GM18519 (cell line): ENCODE results near the gene MBD5.
"Not testable (repeated sequence)": the region's sequence is repeated elsewhere in the genome, so short reads cannot be mapped to it uniquely, and the experiment has no call there.

Source experiments
- ATAC-seq: cut with Tn5 transposase; IDR thresholded peaks from one replicate; pipeline ENCODE4 v1.9.1; 2021; ENCODE audit warnings: mild to moderate bottlenecking, moderate library complexity; ENCODE audit not compliant: unreplicated experiment, low FRiP score

Gene MBD5

DNA sequence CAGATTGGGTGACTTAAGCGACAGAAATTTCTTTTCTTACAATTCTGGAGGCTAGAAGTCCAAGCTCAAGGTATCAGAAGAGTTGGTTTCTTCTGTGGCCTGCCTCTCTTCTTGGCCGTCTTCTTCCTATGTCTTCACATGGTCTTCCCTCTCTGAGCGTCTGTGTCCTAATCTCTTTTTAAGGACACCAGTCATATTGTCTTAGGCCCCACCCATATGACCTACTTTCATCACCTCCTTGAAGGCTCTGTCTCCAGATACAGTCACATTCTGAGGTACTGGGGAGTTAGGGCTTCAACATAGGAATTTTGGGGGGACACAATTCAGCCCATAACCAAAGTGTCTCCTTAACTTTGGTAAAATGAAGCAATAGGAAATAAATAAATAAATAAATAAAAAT, 512.8 kb downstream of the MBD5 start:
- no peak for ATAC-seq

DNA sequence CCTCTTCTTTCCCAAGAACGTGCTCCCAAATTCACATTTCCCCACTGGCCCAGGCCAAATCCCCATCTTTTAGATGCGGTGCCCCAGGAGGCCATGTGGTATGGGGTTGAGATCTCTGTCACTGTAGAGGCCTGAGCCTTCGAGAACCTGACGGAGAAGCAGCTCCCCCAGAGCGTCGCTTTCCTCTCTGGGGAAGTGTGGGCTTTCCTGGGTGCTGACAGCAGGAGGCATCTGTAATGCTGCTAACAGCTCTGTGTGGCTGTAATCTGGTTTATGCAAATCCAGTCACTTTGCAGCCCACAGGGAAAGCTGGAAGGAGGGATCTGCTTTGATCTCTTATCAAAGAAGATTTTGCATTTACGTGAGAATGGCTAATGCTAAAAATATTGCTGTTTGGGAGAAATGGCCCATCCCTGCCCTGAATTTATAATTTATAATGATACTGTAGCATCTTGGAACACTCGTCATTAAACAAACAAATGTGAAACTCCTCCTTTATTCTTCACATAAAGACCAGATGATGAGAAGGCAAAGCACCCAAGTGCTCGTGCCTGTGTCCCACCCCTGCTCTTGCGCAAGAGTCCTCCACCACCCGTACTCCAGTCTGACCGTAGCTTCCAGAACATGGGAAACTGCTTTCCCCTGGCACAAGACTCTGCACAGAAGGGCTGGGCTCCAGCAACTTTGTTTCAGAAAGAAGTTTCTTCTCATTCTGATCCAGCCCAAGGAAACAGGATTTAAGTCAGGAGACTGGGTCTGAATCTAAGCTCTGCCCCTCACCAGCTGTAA, 513.7 kb downstream of the MBD5 start:
- ATAC-seq, result no peak

DNA sequence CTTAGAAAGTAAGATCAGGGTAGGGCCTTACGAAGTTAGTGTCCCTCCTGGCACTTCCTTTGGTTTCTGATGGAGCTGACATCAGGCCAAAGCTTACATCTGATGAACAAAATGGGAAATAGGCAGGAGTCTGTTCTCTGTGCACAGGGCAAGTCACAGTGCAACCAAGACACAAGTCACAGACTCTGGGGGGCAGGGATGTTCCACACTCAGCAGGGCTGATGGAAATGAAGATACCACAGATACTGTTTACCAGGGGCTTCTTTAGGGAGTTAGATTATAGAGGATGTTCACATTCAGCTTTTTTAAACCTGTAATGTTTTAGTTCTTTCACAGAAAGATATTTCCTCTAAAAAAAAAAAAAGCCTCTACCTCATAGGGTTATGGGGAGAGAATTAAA, 517.5 kb downstream of the MBD5 start:
- no peak for ATAC-seq

DNA sequence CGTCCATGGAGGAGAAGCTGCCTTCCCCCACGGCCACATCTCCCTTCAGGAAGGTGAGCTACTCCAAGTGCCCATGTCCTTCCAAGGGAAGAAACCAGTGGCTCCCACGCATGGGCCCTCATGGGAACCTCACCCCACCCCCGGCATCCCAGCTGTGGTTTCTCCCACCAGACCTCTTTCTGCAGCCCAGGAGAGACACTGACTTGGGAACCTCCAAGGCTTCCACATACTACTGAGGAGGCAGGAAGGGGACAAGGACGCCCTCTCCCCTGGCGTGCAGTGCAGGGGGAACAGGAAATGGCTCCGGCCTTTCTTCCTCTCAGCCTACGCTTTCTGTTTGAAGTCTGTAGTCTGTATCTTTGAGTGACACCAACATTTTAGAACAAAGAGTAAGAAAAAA, 519.1 kb downstream of the MBD5 start:
- peak; percentile 79 for ATAC-seq

DNA sequence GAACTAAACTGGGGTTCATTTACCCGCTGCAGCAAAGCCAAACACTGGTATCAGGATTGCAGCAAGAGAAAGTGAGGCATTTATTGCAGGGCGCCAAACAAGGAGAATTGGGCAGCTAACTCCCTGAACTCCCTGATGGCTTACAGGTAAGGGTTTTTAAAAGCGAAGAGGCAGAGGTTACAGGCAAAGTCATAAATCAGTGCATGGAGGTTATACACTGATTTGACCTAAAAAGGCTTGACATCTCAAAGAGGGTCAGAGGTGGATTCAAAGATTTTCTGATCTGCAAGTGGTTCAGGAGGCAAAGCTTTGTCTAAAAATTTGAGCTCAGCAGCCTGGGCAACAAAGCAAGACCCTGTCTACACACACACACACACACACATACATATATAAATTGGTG, 520.9 kb downstream of the MBD5 start:
- no peak for ATAC-seq

DNA sequence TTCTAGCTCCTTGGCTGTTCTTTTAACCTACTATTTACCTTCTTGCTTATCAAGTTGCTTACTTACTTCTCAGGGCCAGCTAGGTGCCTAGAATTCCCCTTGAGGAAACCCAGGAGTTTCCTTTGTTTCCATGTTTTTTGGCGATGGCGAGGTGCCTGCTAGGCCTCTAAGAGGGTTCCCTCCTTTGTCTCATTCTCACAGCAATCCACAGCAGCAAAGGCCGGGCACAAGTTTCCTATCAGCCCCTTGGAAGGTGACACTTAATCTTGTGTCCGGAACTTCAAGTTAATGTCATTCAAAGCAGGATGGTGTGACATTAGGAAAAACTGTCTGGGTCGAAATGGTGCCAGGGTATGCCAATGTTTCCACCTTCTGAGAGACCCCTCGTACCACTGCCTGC, 521.7 kb downstream of the MBD5 start:
- no peak for ATAC-seq

DNA sequence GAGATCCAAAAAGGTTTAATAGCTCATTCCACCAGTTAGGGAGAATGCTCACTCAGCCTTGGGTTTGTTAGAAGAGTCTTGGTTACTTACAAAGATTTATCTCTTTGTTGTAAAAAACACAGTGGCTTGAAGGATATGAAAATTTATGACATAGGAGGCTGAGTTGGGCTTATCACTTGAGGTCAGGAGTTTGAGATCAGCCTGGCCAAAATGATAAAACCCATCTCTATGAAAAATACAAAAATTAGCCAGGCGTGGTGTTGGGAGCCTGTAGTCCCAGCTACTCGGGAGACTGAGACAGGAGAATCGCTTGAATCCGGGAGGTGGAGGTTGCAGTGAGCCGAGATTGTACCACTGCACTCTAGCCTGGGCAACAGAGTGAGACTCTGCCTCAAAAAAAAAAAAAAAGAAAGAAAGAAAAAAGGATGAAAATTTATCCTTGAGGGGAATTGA, 522.2 kb downstream of the MBD5 start:
- ATAC-seq, result not testable (repeated sequence)

DNA sequence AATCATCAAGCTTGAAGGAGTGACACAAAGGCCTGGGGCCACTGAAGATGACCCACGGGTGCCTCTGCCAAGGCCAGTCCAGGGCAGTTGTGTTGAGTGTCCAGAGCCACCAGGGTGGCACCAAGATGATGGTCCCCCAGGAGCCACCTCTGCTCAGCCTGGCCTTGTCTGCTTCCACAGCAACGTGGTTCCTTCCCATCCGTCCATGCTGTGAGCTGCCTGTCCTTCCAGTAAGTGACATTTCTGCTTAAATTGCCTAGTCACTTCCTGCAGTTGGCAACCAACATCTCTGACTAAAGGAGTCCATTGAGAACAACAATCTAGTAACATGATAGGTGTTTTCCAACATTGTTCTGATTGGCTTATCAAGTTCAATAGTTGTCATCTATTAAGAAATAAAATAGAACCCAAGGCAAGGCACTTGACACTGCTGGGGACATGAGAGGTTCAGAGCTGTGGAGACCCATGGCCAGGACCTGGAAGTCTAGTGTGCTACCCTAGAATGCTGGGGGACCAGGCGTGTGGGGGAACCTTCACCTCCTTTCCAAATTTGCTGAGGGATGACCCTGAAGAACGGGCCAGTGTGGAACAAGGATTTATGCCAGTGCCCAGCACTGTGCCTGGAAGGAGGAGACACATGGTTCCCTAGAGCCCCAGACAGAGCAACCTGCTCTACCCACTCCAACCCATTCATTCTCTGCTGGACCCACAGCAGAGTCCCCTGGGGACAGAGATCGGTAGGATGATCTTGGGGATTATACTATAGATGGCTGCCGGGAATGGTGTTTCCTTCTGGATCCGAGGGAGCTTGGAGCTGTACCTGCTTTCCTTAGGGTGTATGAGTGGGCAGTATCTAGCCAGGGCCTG, 524.7 kb downstream of the MBD5 start:
- no peak for ATAC-seq

DNA sequence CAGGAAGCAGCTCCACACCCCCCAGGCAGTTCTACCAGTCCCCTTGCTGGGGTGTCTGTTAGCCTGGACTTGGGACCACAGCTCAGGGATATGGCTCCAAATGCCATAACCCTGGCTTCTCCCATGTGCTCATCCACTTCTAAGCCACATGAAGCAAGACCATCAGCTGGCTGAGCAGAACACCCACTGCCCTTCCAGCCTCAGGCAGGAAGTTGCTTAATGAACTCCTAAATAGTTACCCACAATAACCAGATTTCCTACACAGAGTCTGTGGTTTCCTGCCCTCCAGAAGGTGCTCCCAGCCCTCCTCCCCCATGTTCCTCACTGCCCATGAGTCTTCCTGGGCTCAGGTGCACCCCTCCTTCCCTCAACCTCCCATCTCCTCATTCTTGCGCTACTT, 525.4 kb downstream of the MBD5 start:
- no peak for ATAC-seq

DNA sequence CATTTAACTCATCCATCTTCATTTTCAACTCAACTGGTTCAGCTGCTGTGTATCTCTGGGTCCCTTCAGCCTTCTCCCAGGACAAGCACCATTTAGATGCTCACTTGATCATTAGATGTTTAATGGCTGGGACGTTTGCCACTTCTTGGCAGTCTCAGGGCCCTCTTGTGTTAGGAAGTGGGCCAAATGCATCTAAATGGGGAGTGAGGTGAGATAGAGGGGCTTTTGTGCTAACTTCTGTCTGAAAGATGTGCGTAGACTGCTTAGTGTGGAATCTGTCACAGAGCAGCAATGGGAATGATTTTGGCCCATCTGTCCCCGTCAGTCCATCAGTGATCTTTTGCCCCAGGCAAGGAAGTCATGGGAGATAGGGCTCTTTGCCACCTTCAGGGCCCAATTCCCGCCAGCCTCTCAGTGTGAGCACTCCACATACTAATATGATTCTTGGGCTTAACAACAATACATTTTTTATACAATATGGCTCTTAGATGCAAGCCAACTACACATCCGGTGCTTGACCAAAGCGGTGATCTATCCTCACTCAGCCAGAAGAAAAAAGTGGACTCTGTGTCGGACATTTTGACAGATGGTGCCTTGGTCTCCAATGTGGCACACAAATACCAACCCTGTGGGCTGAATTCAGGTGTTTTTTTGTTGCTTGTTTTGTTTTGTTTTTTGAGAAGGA, 528.0 kb downstream of the MBD5 start:
- no peak for ATAC-seq

DNA sequence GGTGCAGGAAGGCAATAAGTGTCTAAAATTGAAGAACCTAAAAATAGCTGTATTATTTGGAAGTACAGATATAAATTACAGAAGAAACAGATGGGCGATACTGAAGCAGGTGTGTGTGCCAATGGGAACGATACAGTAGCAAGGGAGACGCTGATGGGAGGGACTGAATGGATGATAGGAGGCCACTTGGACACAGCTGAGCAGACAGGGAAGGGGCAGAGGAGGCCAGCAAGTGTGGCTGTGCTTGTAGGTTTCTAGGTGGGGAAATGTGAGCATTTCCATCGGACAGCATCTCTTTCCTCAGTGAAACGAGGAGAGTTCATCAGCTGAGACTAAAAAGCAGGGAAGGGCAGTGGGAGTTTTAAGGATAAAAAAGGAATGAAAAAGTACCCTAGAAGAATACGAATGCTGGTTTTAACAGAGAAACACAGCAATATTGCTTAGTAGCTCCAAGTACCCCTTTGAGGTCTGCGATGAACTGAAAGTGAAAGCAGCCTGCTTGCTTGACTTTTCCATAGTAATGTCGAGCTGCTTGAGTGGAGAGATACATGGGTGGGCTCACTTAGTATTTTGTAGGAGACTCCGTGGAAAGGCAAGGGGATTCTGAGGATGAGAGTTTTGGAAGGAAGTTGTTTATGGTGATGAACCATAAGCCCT, 531.9 kb downstream of the MBD5 start:
- no peak for ATAC-seq

DNA sequence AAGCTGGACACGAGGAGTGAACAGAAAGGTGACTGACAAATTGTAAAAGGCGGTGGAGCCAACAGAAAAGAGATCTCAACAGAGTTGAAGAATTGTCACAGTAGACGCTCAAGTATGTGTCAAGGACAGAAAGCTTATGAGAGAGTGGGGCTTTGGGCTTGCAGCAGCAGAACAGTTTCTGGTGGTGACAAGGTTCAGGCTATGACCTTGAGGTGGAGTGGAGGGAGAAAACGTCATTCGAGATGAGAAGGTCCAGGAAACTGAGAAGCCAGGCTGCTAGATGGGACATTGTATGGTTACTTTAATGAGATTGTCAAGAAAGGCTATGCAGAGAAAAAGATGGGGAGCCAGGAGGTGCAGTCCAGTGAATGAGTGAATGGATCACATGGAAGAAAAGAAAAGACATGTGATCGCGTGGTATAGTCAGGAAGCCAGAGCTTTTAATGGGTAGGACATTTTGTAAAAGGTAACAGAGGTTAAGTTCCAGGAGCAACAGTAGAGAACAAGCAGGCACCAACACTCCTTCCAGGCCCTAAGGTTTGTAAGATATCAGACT, 532.5 kb downstream of the MBD5 start:
- ATAC-seq, result no peak

DNA sequence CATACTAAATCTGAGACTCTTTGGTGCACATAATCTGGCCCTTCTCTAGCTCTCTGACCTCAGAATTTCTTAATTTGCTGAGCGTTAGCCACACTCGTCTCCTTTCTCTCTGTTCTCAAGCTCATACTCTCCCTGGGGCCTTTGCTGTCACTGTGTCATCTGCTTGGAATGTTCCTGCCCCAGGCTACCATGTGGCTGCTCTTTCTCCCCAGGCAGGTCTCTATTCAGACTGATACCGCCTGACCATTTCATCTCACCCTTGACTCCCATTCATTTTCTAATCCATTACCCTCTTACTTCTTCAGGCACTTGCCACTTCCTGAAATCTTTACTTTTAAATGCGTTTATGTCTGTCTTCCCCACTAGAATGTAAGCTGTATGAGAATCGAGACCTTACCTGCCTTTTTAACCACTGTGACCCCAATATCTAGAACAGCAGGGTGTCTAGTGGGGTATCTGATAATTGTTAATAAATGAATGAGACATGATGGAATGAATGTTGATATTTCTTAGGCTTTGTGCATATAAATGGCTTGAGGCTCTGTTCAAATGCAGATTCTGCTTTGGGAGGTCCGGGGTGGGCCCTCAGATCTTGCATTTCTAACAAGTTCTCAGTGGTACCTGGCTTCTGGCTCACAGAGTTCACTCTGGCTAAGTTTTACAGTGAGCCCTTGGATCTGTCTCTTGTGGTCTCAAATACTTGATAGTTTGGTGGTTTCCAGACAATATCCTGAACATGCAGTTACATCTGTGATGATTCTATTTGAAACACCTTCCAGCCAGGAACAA, 533.8 kb downstream of the MBD5 start:
- no peak for ATAC-seq

DNA sequence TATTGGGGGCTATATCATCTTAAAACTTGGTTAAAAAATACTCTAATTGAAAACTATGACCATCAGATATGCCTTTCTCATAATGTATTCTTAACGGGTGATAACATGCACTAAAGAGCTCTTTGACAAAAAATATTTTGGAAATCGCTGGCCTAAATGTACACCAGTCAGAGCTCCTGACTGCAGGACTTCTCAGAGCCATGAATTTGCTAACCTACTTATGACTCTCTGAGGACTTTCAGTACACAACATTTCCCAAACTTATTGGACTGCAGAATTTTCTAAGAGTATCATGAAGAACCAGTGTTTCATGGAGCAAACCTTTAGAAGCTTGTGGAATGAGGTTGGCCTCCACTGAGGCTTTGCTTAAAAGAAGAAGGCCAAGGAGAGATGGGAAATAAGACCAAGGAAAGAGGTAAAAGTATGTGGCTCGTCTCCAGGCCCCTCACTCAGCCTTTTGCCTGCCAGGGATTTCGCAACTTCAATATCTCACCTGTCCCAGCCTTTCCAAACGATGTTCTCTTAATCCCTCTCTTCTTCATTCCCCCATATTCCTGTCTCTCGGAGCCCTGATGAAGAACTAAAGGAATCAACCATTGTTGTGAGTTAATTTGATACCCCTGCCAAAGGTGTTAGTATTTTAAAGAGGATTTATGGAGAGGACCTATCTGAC, 534.9 kb downstream of the MBD5 start:
- no peak for ATAC-seq

DNA sequence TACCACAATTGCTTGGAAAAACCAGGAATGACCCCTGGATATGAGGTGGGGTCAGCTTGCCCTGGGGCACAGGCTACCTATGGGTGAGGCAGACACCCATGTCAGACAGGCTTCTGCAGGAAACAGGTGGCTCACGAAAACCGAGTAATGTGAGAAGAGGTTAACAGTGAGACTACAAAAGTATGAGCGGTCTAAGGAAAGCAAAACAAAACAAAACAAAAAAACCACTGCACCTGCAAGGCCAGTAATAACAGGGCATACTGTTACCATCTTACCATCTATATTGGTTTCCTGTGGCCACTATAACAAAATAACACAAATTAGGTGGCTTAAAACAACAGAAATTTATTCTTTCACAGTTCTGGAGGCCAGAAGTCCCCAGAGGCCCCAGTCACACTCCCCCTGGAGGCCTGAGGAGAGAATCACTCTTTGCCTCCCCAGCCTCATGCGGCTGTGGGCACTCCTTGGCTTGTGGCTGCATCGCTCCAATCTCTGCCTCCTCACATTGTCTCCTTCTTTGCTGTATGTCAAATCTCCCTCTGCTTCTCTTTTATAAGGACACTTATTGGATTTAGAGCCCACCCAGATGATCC, 537.0 kb downstream of the MBD5 start:
- no peak for ATAC-seq

DNA sequence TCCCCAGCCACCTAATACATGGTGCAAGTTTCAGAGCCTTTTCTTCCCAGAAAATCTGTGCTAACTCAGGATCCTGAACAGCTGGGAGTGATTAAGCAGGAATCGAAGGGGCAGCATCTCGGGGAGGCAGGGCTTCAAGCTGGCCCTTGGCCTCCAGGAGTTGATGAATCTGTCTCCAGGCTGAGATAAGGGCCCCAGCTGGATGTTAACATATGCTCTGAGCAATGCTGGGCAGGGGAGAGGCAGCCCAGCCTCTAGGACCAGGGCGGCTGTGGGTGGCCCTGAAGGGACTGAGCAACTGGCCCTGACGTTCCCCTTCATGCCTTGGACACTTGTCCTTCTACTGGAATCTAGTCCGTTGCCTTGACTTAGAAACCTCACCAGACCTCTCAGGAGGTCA, 539.6 kb downstream of the MBD5 start:
- ATAC-seq, result no peak

DNA sequence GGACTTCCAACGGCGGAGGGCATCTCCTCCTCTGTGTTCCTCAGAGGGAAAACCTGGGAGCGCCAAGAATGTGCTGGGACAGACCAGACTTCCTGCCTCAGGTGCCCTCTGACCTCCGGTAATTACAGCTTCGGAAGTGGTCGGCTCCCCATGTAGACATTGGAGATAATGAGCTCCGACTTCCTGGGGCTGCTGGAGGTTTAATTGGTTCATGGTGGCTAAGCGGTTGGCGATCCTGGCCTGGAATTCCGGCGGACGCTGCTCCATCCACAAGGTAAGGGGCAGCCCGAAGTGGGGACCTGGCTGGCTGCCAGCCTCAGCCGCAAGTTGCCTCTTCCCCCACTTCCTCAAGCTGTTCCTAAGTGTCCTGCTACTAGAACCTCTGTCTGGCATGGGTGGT, 540.5 kb downstream of the MBD5 start:
- no peak for ATAC-seq

DNA sequence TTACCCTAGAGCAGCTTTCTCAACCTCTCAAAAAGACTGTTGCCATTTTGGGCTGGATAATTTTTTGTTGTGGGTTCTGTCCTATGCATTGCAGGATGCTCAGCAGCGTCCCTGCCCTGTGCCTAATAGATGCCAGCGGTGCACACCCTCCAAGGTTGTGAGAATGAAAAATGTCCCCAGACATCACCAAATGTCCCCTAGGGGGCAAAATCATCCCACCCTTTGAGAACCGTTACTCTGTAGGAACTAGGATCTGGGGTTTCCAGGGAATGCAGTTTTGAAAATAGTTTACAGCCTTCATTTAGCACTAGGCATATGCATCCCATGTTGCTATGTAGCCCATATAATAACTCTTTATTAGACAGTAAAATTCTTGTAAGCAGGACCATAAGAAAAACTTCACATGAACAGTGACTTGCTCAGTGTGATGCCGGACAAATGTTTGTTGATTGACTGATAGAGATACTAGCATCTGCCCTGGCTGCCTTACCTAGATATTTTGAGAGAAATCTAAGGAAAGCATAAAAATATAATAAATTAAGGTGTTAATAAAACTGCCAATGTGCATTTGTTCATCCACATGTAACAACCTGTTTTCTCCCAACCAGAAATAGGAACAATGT, 544.5 kb downstream of the MBD5 start:
- no peak for ATAC-seq
